HG02943 (cell line): ENCODE measurements around the gene SBSN.

Experiments
- ATAC-seq: cut with Tn5 transposase; IDR thresholded peaks from one replicate; pipeline ENCODE4 v1.9.1; 2021; ENCODE audit warnings: mild to moderate bottlenecking, low read depth, moderate library complexity; ENCODE audit not compliant: unreplicated experiment

The SBSN gene

GRCh38 chr19:35528218-35529038 is at the start of gene SBSN:
Gene SBSN (minus strand): TSS chr19:35528311. CDS start chr19:35528281, 30 bp downstream.
- no peak for ATAC-seq

GRCh38 chr19:35571406-35571965 is 43.4 kb upstream of the SBSN start:
- ATAC-seq: no peak

- ATAC-seq: no peak
Measured at GRCh38 chr19:35569281-35569781, 41.2 kb upstream of the SBSN start.

GRCh38 chr19:35566738-35567137 is 38.6 kb upstream of the SBSN start:
- no peak for ATAC-seq

GRCh38 chr19:35565016-35565856 is 37.1 kb upstream of the SBSN start:
- no peak for ATAC-seq

GRCh38 chr19:35563207-35563829 is 35.2 kb upstream of the SBSN start, which contains the start of gene ATP4A:
Gene ATP4A (minus strand): TSS chr19:35563658. CDS start chr19:35563629, 29 bp downstream.
- no peak for ATAC-seq

GRCh38 chr19:35562776-35563175 is 34.7 kb upstream of the SBSN start:
- ATAC-seq: no peak

- ATAC-seq: no peak
Measured at GRCh38 chr19:35562336-35562735, 34.2 kb upstream of the SBSN start.

- no peak for ATAC-seq
Measured at GRCh38 chr19:35561436-35561835, 33.3 kb upstream of the SBSN start.

- ATAC-seq: no peak
Measured at GRCh38 chr19:35560677-35561076, 32.6 kb upstream of the SBSN start.

- no peak for ATAC-seq
Measured at GRCh38 chr19:35560271-35560670, 32.2 kb upstream of the SBSN start.

GRCh38 chr19:35559781-35560180 is 31.7 kb upstream of the SBSN start:
- no peak for ATAC-seq

- ATAC-seq: no peak
Measured at GRCh38 chr19:35559281-35559659, 31.2 kb upstream of the SBSN start.

GRCh38 chr19:35558400-35559280 is 30.5 kb upstream of the SBSN start:
- ATAC-seq: no peak

GRCh38 chr19:35557539-35558399 is 29.7 kb upstream of the SBSN start:
- ATAC-seq: no peak

- ATAC-seq: no peak
Measured at GRCh38 chr19:35556846-35557538, 28.9 kb upstream of the SBSN start.

- ATAC-seq: no peak
Measured at GRCh38 chr19:35556025-35556590, 28.0 kb upstream of the SBSN start.
